ENCODE measurements around the gene LRRC8B. TPM values are rescaled to one million over a fixed set of nuclear protein-coding genes. Genes with fewer than 3 reads are reported as not detected.
"Not testable (repeated sequence)": the region's sequence is repeated elsewhere in the genome, so short reads cannot be mapped to it uniquely, and the experiment has no call there.

Gene LRRC8B
- total RNA-seq, 2 experiments from 2014 or later: 4.4 to 9.9 TPM

DNA sequence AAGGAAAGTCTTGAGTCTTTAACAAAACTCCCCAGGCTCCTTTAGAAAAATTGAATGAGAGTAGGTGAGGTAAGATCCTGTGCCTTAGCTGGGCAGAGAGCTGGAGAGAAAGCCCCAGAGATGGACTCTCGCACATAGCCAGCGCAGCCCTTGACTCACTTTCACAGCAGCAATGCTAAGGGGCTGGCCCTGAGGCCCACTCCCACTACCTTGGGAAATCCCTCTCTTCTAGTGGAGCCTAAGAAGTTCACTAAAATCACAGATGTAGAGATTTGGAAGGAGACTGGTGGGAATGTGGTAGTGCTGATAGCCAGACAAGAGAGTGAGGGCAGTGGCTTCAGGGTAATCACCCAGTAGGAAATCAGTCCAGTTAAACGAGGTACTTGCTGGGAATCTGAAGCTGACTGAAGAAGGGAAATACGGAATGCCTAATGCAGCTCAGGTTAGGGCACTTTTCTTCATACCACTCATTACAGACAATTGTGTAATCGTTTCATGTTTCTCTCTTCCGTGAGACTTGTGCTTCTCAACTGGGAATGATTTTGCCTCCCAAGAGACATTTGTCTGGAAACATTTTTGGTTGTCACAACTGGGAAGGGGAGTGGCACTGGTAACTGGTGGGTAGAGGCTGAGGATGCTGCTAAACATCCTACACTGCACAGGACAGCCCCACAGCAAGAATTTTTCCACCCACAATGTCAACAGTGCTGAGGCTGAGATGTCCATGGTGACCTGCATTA is 65.9 kb downstream of the LRRC8B start:
- no peaks in the 10 kb centered on the region for H3K79me2 ChIP-seq (ENCODE audit: insufficient read depth, low read depth, low read length)

GRCh38 chr1:89592861-89593302 is 68.3 kb downstream of the LRRC8B start:
- H4K20me1 ChIP-seq (ENCODE audit: insufficient read depth, low read length); BruUV-seq (replicated peaks); H3K4me1 ChIP-seq (ENCODE audit: insufficient read depth, low read length, poor library complexity, severe bottlenecking); H3K36me3 ChIP-seq (ENCODE audit: insufficient read depth, low read length); DNase-seq (ENCODE audit: low spot score); CTCF ChIA-PET (ENCODE audit: unreplicated experiment); H3K4me2 ChIP-seq (ENCODE audit: low read length); H3K4me3 ChIP-seq (ENCODE audit: low read depth, low read length, poor library complexity, severe bottlenecking); H3K9me2 ChIP-seq (ENCODE audit: insufficient read depth, low read length); H3K27ac ChIP-seq (ENCODE audit: low read depth, low read length, poor library complexity, severe bottlenecking); intact Hi-C loops (cut with micrococcal nuclease; ENCODE audit: unreplicated experiment); H3K9me3 ChIP-seq (ENCODE audit: low read length); H2AFZ ChIP-seq (ENCODE audit: low read length); H3K79me2 ChIP-seq (ENCODE audit: insufficient read depth, low read depth, low read length): not testable (repeated sequence)
- POLR2A ChIA-PET: interaction anchor here (0.7 to 1.0 kb wide), 3 partner anchors 9 to 35 kb away, joined by 3 to 6 read pairs (median 3); no protein-coding TSS in a partner anchor

More for the DNA sequence above, 65.9 kb downstream of the LRRC8B start:
- H3K27ac ChIP-seq (ENCODE audit: low read depth, low read length, poor library complexity, severe bottlenecking): no peak overlapping the region
- no peaks in the 10 kb centered on the region for H3K4me1 ChIP-seq (ENCODE audit: insufficient read depth, low read length, poor library complexity, severe bottlenecking)
- no peak overlapping the region for H3K4me2 ChIP-seq (ENCODE audit: low read length)
- H3K9me2 ChIP-seq (ENCODE audit: insufficient read depth, low read length): no peaks in the 10 kb centered on the region
- no peak overlapping the region for H2AFZ ChIP-seq (ENCODE audit: low read length)
- ChIA-PET POLR2A (interaction anchor here (0.7 to 1.3 kb wide), 4 partner anchors 10 to 176 kb away, joined by 3 to 11 read pairs (median 5); no protein-coding TSS in a partner anchor), CTCF (ENCODE audit: unreplicated experiment) (no interaction called here)
- no peak overlapping the region for H3K4me3 ChIP-seq (ENCODE audit: low read depth, low read length, poor library complexity, severe bottlenecking)
- H4K20me1 ChIP-seq (ENCODE audit: insufficient read depth, low read length): no peaks in the 10 kb centered on the region
- intact Hi-C loops (cut with micrococcal nuclease; ENCODE audit: unreplicated experiment): no loop called here
- no peak for DNase-seq (ENCODE audit: low spot score)
- H3K36me3 ChIP-seq (ENCODE audit: insufficient read depth, low read length): peaks cover 10% of the 10 kb centered on the region; the same call in 1 of the 2 replicates
- TF ChIP-seq, protein P1, sequence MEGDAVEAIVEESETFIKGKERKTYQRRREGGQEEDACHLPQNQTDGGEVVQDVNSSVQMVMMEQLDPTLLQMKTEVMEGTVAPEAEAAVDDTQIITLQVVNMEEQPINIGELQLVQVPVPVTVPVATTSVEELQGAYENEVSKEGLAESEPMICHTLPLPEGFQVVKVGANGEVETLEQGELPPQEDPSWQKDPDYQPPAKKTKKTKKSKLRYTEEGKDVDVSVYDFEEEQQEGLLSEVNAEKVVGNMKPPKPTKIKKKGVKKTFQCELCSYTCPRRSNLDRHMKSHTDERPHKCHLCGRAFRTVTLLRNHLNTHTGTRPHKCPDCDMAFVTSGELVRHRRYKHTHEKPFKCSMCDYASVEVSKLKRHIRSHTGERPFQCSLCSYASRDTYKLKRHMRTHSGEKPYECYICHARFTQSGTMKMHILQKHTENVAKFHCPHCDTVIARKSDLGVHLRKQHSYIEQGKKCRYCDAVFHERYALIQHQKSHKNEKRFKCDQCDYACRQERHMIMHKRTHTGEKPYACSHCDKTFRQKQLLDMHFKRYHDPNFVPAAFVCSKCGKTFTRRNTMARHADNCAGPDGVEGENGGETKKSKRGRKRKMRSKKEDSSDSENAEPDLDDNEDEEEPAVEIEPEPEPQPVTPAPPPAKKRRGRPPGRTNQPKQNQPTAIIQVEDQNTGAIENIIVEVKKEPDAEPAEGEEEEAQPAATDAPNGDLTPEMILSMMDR (conservative IDR thresholded peaks at IDR 0.05; ENCODE audit: low read length): no peak
- TF ChIP-seq EZH2phosphoT487 (IDR thresholded peaks at IDR 0.05; ENCODE audit: borderline replicate concordance, low read depth, low read length): no peak
- no TSS peak for BruUV-seq (replicated peaks)
- no peaks in the 10 kb centered on the region for H3K9me3 ChIP-seq (ENCODE audit: low read length)

GRCh38 chr1:89594096-89594740 is 69.6 kb downstream of the LRRC8B start:
- Histone ChIP-seq H3K27ac (ENCODE audit: low read depth, low read length, poor library complexity, severe bottlenecking) (no peak overlapping the region), H3K9me2 (ENCODE audit: insufficient read depth, low read length) (no peaks in the 10 kb centered on the region), H3K4me2 (ENCODE audit: low read length) (no peak overlapping the region), H3K4me1 (ENCODE audit: insufficient read depth, low read length, poor library complexity, severe bottlenecking) (no peaks in the 10 kb centered on the region), H3K79me2 (ENCODE audit: insufficient read depth, low read depth, low read length) (no peaks in the 10 kb centered on the region), H3K36me3 (ENCODE audit: insufficient read depth, low read length) (no peaks in the 10 kb centered on the region), H3K4me3 (ENCODE audit: low read depth, low read length, poor library complexity, severe bottlenecking) (no peak overlapping the region), H4K20me1 (ENCODE audit: insufficient read depth, low read length) (peaks cover under 1% of the 10 kb centered on the region; the same call in 1 of the 2 replicates), H2AFZ (ENCODE audit: low read length) (no peak overlapping the region), H3K9me3 (ENCODE audit: low read length) (no peaks in the 10 kb centered on the region)
- BruUV-seq (replicated peaks): no TSS peak
- CTCF ChIA-PET (ENCODE audit: unreplicated experiment): no interaction called here
- TF ChIP-seq, protein P1 (conservative IDR thresholded peaks at IDR 0.05; ENCODE audit: low read length): no peak
- intact Hi-C loops (cut with micrococcal nuclease; ENCODE audit: unreplicated experiment): no loop called here
- no peak for DNase-seq (ENCODE audit: low spot score)
- POLR2A ChIA-PET: interaction anchor here (1.1 to 1.3 kb wide), 2 partner anchors 11 to 18 kb away, joined by 3 to 4 read pairs; no protein-coding TSS in a partner anchor

All from OCI-LY7 (cell line).